ENCODE data around the gene DUSP2.

DUSP2 gene

DNA sequence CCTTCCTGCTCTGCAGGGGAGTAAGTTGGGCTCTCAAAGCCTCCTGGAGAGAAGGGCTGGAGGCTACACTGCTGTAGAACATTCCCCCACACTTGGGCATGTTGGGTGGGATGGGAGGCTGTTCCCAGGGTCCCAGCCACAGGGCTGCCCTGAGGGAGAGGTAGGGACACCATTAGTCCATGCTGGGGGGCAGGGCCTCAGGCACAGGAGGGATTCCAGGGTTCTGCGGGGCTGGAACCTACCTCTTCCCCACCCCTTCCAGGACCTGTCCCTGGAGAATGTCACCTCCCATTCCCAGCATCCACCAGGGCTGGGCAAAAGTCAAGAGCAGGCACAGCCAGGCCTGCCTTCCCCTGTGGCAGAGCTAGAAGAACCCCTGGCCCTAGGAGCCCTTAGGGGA, 21.9 kb downstream of the DUSP2 start:
- Histone ChIP-seq H3K79me2 (ENCODE audit: control insufficient read depth, insufficient read depth, low read length, poor library complexity) (no peaks in the 10 kb centered on the region), H3K4me2 (ENCODE audit: low read length) (no peak overlapping the region), H3K36me3 (ENCODE audit: control insufficient read depth in 1 of 2, insufficient read depth in 2 of 2, low read length in 2 of 2) (no peaks in the 10 kb centered on the region), H3K27me3 (ENCODE audit: insufficient read depth, low read length) (no peaks in the 10 kb centered on the region), H2BK120ac (ENCODE audit: insufficient read depth, low read length, poor library complexity) (no peak overlapping the region), H4K12ac (ENCODE audit: low read depth, low read length) (no peak overlapping the region), H3K4ac (ENCODE audit: low read depth, low read length) (no peak overlapping the region), H4K91ac (ENCODE audit: low read depth, low read length) (no peak overlapping the region), H3K9me3 (ENCODE audit: insufficient read depth, low read depth, low read length) (no peaks in the 10 kb centered on the region), H3K4me3 (ENCODE audit: low read depth, low read length) (peak overlapping the region; percentile 22), H2AK5ac (ENCODE audit: low read length) (no peak overlapping the region), H2AFZ (ENCODE audit: insufficient read depth, low read length, poor library complexity) (no peak overlapping the region), H3K23ac (ENCODE audit: low read length) (no peak overlapping the region), H3K18ac (ENCODE audit: low read length) (no peak overlapping the region), H3K4me1 (ENCODE audit: control insufficient read depth in 1 of 2, insufficient read depth in 2 of 2, low read length in 2 of 2) (no peaks in the 10 kb centered on the region), H4K8ac (ENCODE audit: low read depth, low read length) (no peak overlapping the region), H2BK12ac (ENCODE audit: low read length) (no peak overlapping the region), H3K9ac (ENCODE audit: low read length) (no peak overlapping the region), H3K79me1 (ENCODE audit: low read length) (no peaks in the 10 kb centered on the region), H3K27ac (ENCODE audit: low read depth, low read length) (no peak overlapping the region), H3K14ac (ENCODE audit: low read length) (no peak overlapping the region), H2BK5ac (ENCODE audit: low read depth, low read length, poor library complexity) (no peak overlapping the region)
- no CpG with 5 or more reads among the region's 1 CpG for WGBS (ENCODE audit: extremely low coverage, insufficient coverage, insufficient read length)
- DNase-seq: no peak

DNA sequence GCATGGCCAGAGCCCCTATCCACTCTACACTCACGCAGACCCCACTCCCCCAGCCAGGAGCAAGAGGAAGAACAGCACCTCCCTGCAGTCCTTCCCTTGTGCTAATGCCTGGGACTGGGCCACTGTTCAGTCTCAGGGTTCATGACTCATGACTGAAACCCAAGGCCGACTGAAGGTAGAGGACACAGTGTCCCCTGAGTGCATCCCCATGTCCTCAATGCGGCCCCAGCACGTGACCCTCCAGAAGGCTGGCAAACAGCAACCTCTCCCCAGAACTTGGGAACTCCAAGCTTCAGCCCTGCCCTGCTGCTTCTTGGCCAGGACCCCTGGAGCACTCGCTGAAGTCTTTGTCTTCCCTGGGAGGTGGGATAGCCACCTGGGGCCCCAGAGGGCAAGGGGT, 22.8 kb downstream of the DUSP2 start:
- no CpG with 5 or more reads among the region's 5 CpGs for WGBS (ENCODE audit: extremely low coverage, insufficient coverage, insufficient read length)
- no peak overlapping the region for H2AFZ ChIP-seq (ENCODE audit: insufficient read depth, low read length, poor library complexity)

DNA sequence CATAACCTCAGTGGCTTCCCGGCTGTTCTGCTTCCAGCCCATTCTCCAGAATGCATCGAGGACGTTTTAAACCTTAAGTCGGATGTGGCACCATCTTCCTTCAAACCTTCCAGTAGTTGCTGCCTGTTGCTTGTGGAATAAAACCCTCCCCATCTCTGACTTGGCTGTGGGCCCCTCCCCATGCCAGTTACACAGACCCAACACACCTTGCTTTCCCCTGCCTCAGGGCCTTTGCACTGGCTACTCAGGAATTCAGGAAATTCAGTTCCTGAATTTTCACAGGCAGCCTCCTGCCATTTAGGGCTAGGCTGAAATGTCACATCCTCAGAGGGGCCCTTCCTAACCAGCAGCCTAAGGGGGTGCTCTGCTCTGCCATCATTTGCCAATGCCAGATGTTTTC, 23.8 kb downstream of the DUSP2 start:
- no peak overlapping the region for H2AK5ac ChIP-seq (ENCODE audit: low read length)
- H3K4me1 ChIP-seq (ENCODE audit: control insufficient read depth in 1 of 2, insufficient read depth in 2 of 2, low read length in 2 of 2): peaks cover 6 to 8% of the 10 kb centered on the region in 2 experiments
- H3K27ac ChIP-seq (ENCODE audit: low read depth, low read length): no peak overlapping the region
- H3K9ac ChIP-seq (ENCODE audit: low read length): no peak overlapping the region
- H3K9me3 ChIP-seq (ENCODE audit: insufficient read depth, low read depth, low read length): no peaks in the 10 kb centered on the region
- H2BK120ac ChIP-seq (ENCODE audit: insufficient read depth, low read length, poor library complexity): no peak overlapping the region
- peak in 1 of 2 donors; percentile 38 for DNase-seq
- no peak overlapping the region for H2BK12ac ChIP-seq (ENCODE audit: low read length)
- no CpG with 5 or more reads among the region's 4 CpGs for WGBS (ENCODE audit: extremely low coverage, insufficient coverage, insufficient read length)
- no peak overlapping the region for H2BK5ac ChIP-seq (ENCODE audit: low read depth, low read length, poor library complexity)
- H3K4me2 ChIP-seq (ENCODE audit: low read length): no peak overlapping the region
- no peak overlapping the region for H3K4me3 ChIP-seq (ENCODE audit: low read depth, low read length)
- H3K79me1 ChIP-seq (ENCODE audit: low read length): no peaks in the 10 kb centered on the region
- no peak overlapping the region for H3K23ac ChIP-seq (ENCODE audit: low read length)
- no peak overlapping the region for H2AFZ ChIP-seq (ENCODE audit: insufficient read depth, low read length, poor library complexity)
- H3K4ac ChIP-seq (ENCODE audit: low read depth, low read length): no peak overlapping the region
- no peak overlapping the region for H3K14ac ChIP-seq (ENCODE audit: low read length)
- no peak overlapping the region for H3K18ac ChIP-seq (ENCODE audit: low read length)
- no peaks in the 10 kb centered on the region for H3K36me3 ChIP-seq (ENCODE audit: control insufficient read depth in 1 of 2, insufficient read depth in 2 of 2, low read length in 2 of 2)
- H3K27me3 ChIP-seq (ENCODE audit: insufficient read depth, low read length): no peaks in the 10 kb centered on the region
- H4K12ac ChIP-seq (ENCODE audit: low read depth, low read length): no peak overlapping the region
- H3K79me2 ChIP-seq (ENCODE audit: control insufficient read depth, insufficient read depth, low read length, poor library complexity): no peaks in the 10 kb centered on the region
- no peak overlapping the region for H4K8ac ChIP-seq (ENCODE audit: low read depth, low read length)
- no peak overlapping the region for H4K91ac ChIP-seq (ENCODE audit: low read depth, low read length)

More for the DNA sequence above, 22.8 kb downstream of the DUSP2 start:
- H2AK5ac ChIP-seq (ENCODE audit: low read length): no peak overlapping the region
- no peak overlapping the region for H3K18ac ChIP-seq (ENCODE audit: low read length)
- H3K27ac ChIP-seq (ENCODE audit: low read depth, low read length): no peak overlapping the region
- H3K79me2 ChIP-seq (ENCODE audit: control insufficient read depth, insufficient read depth, low read length, poor library complexity): no peaks in the 10 kb centered on the region
- no peaks in the 10 kb centered on the region for H3K36me3 ChIP-seq (ENCODE audit: control insufficient read depth in 1 of 2, insufficient read depth in 2 of 2, low read length in 2 of 2)
- no peaks in the 10 kb centered on the region for H3K79me1 ChIP-seq (ENCODE audit: low read length)
- H4K8ac ChIP-seq (ENCODE audit: low read depth, low read length): no peak overlapping the region
- no peak overlapping the region for H2BK12ac ChIP-seq (ENCODE audit: low read length)
- no peak overlapping the region for H2BK120ac ChIP-seq (ENCODE audit: insufficient read depth, low read length, poor library complexity)
- no peak overlapping the region for H2BK5ac ChIP-seq (ENCODE audit: low read depth, low read length, poor library complexity)
- H3K27me3 ChIP-seq (ENCODE audit: insufficient read depth, low read length): no peaks in the 10 kb centered on the region
- no peak overlapping the region for H3K4ac ChIP-seq (ENCODE audit: low read depth, low read length)
- no peak overlapping the region for H3K23ac ChIP-seq (ENCODE audit: low read length)
- no peak overlapping the region for H3K14ac ChIP-seq (ENCODE audit: low read length)
- H3K9me3 ChIP-seq (ENCODE audit: insufficient read depth, low read depth, low read length): no peaks in the 10 kb centered on the region
- no peak overlapping the region for H3K9ac ChIP-seq (ENCODE audit: low read length)
- H4K12ac ChIP-seq (ENCODE audit: low read depth, low read length): no peak overlapping the region
- no peak overlapping the region for H3K4me3 ChIP-seq (ENCODE audit: low read depth, low read length)
- no peak overlapping the region for H4K91ac ChIP-seq (ENCODE audit: low read depth, low read length)
- DNase-seq: no peak
- peaks cover 3 to 4% of the 10 kb centered on the region in 2 experiments for H3K4me1 ChIP-seq (ENCODE audit: control insufficient read depth in 1 of 2, insufficient read depth in 2 of 2, low read length in 2 of 2)
- H3K4me2 ChIP-seq (ENCODE audit: low read length): no peak overlapping the region

DNA sequence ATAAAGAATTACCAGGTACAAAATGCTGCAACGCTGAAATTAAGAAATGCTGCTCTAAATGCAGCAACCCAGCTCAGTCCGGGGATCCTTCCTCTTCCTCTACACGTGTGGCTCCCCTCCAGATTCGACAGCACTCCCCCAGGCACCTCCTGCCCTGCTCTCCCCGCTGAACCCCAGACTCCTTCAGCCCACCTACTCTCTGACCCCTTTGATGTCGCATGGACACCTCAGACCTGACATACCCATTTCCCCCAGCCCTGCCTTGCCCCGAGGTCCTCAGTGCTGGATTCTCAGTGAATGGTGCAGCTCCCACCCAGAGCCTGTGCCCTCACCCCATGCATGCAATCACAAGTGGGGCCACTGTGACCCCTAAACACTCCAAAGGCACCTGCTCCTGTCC, 24.2 kb downstream of the DUSP2 start:
- Histone ChIP-seq H3K27ac (ENCODE audit: low read depth, low read length) (no peak overlapping the region), H2AK5ac (ENCODE audit: low read length) (no peak overlapping the region), H3K27me3 (ENCODE audit: insufficient read depth, low read length) (peaks cover 4% of the 10 kb centered on the region), H3K9ac (ENCODE audit: low read length) (no peak overlapping the region), H3K79me1 (ENCODE audit: low read length) (no peaks in the 10 kb centered on the region), H2BK120ac (ENCODE audit: insufficient read depth, low read length, poor library complexity) (no peak overlapping the region), H2BK5ac (ENCODE audit: low read depth, low read length, poor library complexity) (no peak overlapping the region), H3K4ac (ENCODE audit: low read depth, low read length) (no peak overlapping the region), H3K18ac (ENCODE audit: low read length) (no peak overlapping the region), H4K12ac (ENCODE audit: low read depth, low read length) (no peak overlapping the region), H3K23ac (ENCODE audit: low read length) (no peak overlapping the region), H3K9me3 (ENCODE audit: insufficient read depth, low read depth, low read length) (peaks cover 2% of the 10 kb centered on the region), H3K4me2 (ENCODE audit: low read length) (no peak overlapping the region), H3K4me1 (ENCODE audit: control insufficient read depth in 1 of 2, insufficient read depth in 2 of 2, low read length in 2 of 2) (peaks cover 6 to 11% of the 10 kb centered on the region in 2 experiments), H3K4me3 (ENCODE audit: low read depth, low read length) (no peak overlapping the region), H2AFZ (ENCODE audit: insufficient read depth, low read length, poor library complexity) (no peak overlapping the region), H3K79me2 (ENCODE audit: control insufficient read depth, insufficient read depth, low read length, poor library complexity) (no peaks in the 10 kb centered on the region), H3K36me3 (ENCODE audit: control insufficient read depth in 1 of 2, insufficient read depth in 2 of 2, low read length in 2 of 2) (no peaks in the 10 kb centered on the region), H3K14ac (ENCODE audit: low read length) (no peak overlapping the region), H4K8ac (ENCODE audit: low read depth, low read length) (no peak overlapping the region), H2BK12ac (ENCODE audit: low read length) (no peak overlapping the region), H4K91ac (ENCODE audit: low read depth, low read length) (no peak overlapping the region)
- no peak for DNase-seq
- no CpG with 5 or more reads among the region's 7 CpGs for WGBS (ENCODE audit: extremely low coverage, insufficient coverage, insufficient read length)
